ENCODE data around the gene MAP3K7CL.
A peak's percentile ranks its signal among the peaks of the same experiment; 100 is the strongest.

MAP3K7CL gene

GRCh38 chr21:29172282-29172681 is 41.8 kb downstream of the MAP3K7CL start:
- DNase-seq = no peak

- no peak for DNase-seq
Observed at GRCh38 chr21:29174607-29175013, 44.2 kb downstream of the MAP3K7CL start.

GRCh38 chr21:29175408-29176134 is 45.1 kb downstream of the MAP3K7CL start:
- no peak for DNase-seq

- no peak for DNase-seq
Observed at GRCh38 chr21:29176471-29177120, 46.2 kb downstream of the MAP3K7CL start.

- DNase-seq = no peak
Observed at GRCh38 chr21:29177800-29178199, 47.4 kb downstream of the MAP3K7CL start.

- DNase-seq = no peak
Observed at GRCh38 chr21:29178926-29179325, 48.5 kb downstream of the MAP3K7CL start.

GRCh38 chr21:29179503-29179902 is 49.1 kb downstream of the MAP3K7CL start:
- DNase-seq = no peak

- DNase-seq = no peak
Observed at GRCh38 chr21:29181799-29182470, 51.5 kb downstream of the MAP3K7CL start.

- DNase-seq = no peak
Observed at GRCh38 chr21:29182691-29183092, 52.2 kb downstream of the MAP3K7CL start.

GRCh38 chr21:29184037-29184436 is 53.6 kb downstream of the MAP3K7CL start:
- DNase-seq = no peak

- DNase-seq = no peak
Observed at GRCh38 chr21:29185172-29185571, 54.7 kb downstream of the MAP3K7CL start.

- no peak for DNase-seq
Observed at GRCh38 chr21:29185633-29186032, 55.2 kb downstream of the MAP3K7CL start.

- DNase-seq = no peak
Observed at GRCh38 chr21:29186246-29186645, 55.8 kb downstream of the MAP3K7CL start.

- no peak for DNase-seq
Observed at GRCh38 chr21:29187944-29188343, 57.5 kb downstream of the MAP3K7CL start.

- DNase-seq = no peak
Observed at GRCh38 chr21:29189353-29189752, 58.9 kb downstream of the MAP3K7CL start.

GRCh38 chr21:29190923-29191331 is 60.5 kb downstream of the MAP3K7CL start:
- no peak for DNase-seq

GRCh38 chr21:29193072-29193471 is 62.6 kb downstream of the MAP3K7CL start:
- no peak for DNase-seq

GRCh38 chr21:29193901-29194300 is 63.5 kb downstream of the MAP3K7CL start:
- DNase-seq = no peak

GRCh38 chr21:29194342-29194741 is 63.9 kb downstream of the MAP3K7CL start:
- no peak for DNase-seq

GRCh38 chr21:29194847-29195246 is 64.4 kb downstream of the MAP3K7CL start:
- DNase-seq = no peak

- DNase-seq = peak; percentile 20
Observed at GRCh38 chr21:29195981-29196669, 65.7 kb downstream of the MAP3K7CL start.

GRCh38 chr21:29196670-29197191 is 66.3 kb downstream of the MAP3K7CL start:
- DNase-seq = no peak

- DNase-seq = no peak
Observed at GRCh38 chr21:29201186-29201585, 70.7 kb downstream of the MAP3K7CL start.

Measured in activated T-cell treated with anti-CD3 and anti-CD28 coated beads, Interleukin-2, amount 50 U/mL, for 1 hour (primary cell).